GM12892 (cell line): ENCODE data around the gene CCNDBP1.

ENCODE experiments used
- DNase-seq: peaks from one replicate; pipeline ENCODE4 v3.0.0; 2011; ENCODE audit not compliant: insufficient read length
- FAIRE-seq: peaks from 2 replicates; lab custom pipeline; 2011; peaks lifted over from hg19 to GRCh38; lab: Jason Lieb, UNC
- POLR2A ChIP-seq: IDR thresholded peaks from 2 replicates; pipeline ENCODE4 v1.6.1; 2011; ENCODE audit warnings: low read depth, low read length, control low read depth
- POLR2AphosphoS5 ChIP-seq: IDR thresholded peaks from 2 replicates; pipeline ENCODE4 v1.6.1; 2011; ENCODE audit warnings: low read depth, low read length, control low read depth
- TAF1 ChIP-seq: IDR thresholded peaks from 2 replicates; pipeline ENCODE4 v1.6.1; 2011; ENCODE audit warnings: low read depth, mild to moderate bottlenecking, control low read depth, low read length, borderline replicate concordance

The CCNDBP1 gene

DNA sequence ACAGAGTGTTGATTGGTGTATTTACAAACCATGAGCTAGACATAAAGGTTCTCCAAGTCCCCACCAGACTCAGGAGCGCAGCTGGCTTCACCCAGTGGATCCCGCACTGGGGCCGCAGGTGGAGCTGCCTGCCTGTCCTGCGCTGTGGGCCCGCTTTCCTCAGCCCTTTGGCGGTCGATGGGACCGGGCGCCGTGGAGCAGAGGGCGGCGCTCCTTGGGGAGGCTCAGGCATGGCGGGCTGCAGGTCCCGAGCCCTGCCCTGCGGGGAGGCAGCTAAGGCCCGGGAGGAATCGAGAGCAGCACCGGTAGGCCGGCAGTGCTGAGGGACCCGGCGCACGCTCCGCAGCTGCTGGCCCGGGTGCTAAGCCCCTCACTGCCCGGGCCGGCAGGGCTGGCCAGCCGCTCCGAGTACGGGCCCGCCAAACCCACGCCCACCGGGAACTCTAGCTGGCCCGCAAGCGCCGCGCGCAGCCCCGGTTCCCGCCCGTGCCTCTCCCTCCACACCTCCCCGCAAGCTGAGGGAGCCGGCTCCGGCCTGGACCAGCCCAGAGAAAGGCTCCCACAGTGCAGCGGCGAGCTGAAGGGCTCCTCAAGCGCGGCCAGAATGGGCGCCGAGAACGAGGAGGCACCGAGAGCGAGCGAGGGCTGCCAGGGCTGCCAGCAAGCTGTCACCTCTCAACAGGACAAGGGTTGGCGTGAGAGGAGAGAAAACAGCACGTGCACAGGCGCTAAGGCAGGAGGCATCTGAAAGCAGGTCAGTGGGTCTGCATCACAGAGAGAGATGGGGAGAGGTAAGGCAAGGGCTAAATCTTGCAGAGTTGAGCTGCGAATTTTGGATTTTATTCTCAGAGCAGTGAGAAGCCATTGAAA is 41.5 kb downstream of the CCNDBP1 start:
- DNase-seq: no peak
- no peak for FAIRE-seq
- TF ChIP-seq POLR2A (no peak), POLR2AphosphoS5 (no peak), TAF1 (no peak)

DNA sequence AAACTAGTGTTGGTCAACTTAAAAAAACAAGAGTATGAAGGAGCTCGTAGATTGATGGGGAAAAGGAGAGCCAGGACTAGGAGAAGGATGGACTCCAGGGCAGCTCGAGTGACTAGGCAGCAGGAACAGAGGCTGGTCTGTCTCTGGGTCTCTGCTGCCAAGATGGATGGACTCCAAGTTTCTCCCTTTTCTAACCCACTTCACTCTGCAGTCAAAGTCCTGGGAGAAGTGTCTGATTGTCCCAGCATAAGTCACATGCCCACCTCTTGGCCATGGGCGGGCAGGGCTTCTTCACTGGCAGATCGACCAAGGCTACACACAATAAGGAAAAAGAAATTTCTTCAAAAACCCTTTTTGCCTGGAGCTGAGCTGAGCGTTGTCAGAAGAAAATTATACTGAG is 44.8 kb downstream of the CCNDBP1 start:
- TF ChIP-seq POLR2A: no peak
- no peak for TF ChIP-seq TAF1
- no peak for TF ChIP-seq POLR2AphosphoS5
- DNase-seq: no peak
- no peak for FAIRE-seq

DNA sequence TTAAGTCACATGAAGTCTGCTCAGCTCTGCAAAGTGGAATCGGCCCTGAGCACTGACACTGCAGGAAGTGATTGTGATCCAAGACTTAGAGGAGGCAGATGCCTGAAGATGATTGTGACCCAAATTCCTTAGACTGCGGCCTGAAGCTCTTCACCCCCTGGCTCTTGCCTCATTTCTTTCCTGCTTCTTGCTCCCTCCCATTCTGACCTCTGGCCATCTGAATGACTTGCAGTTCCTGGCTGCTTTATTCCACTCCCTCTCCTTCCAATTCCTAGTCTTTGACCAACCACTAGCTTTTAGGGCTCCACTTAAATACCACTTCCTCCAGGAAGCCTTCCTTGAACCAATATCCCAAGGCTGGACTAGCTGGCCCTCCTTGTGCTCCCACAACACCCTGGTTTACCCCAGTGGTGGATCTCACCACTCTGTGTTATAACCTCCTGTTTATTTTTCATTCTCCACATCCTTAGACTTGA is 45.5 kb downstream of the CCNDBP1 start:
- FAIRE-seq: no peak
- TF ChIP-seq POLR2A: no peak
- no peak for TF ChIP-seq TAF1
- no peak for TF ChIP-seq POLR2AphosphoS5
- DNase-seq: no peak

GRCh38 chr15:43232289-43232874 is 47.2 kb downstream of the CCNDBP1 start:
- FAIRE-seq (no peak), DNase-seq (no peak)
- TF ChIP-seq POLR2A (no peak), POLR2AphosphoS5 (no peak), TAF1 (no peak)

- FAIRE-seq (no peak), DNase-seq (no peak)
- TF ChIP-seq POLR2AphosphoS5 (no peak), TAF1 (no peak), POLR2A (no peak)
Measured at GRCh38 chr15:43235536-43235935, 50.3 kb downstream of the CCNDBP1 start.

- FAIRE-seq: no peak
- TF ChIP-seq POLR2A (no peak), TAF1 (no peak), POLR2AphosphoS5 (no peak)
- no peak for DNase-seq
Measured at GRCh38 chr15:43237842-43238470, 52.8 kb downstream of the CCNDBP1 start.

- no peak for TF ChIP-seq POLR2AphosphoS5
- no peak for TF ChIP-seq TAF1
- TF ChIP-seq POLR2A: no peak
- FAIRE-seq (no peak), DNase-seq (no peak)
Measured at GRCh38 chr15:43238671-43239131, 53.5 kb downstream of the CCNDBP1 start.

GRCh38 chr15:43239732-43240491 is 54.7 kb downstream of the CCNDBP1 start:
- no peak for DNase-seq
- TF ChIP-seq POLR2AphosphoS5: no peak
- no peak for TF ChIP-seq POLR2A
- TF ChIP-seq TAF1: no peak
- FAIRE-seq: no peak

GRCh38 chr15:43241100-43241499 is 55.9 kb downstream of the CCNDBP1 start:
- TF ChIP-seq POLR2A (no peak), POLR2AphosphoS5 (no peak), TAF1 (no peak)
- DNase-seq (no peak), FAIRE-seq (no peak)

- FAIRE-seq (no peak), DNase-seq (no peak)
- no peak for TF ChIP-seq POLR2AphosphoS5
- no peak for TF ChIP-seq TAF1
- TF ChIP-seq POLR2A: no peak
Measured at GRCh38 chr15:43242616-43243015, 57.4 kb downstream of the CCNDBP1 start.

GRCh38 chr15:43243020-43243645 is 57.9 kb downstream of the CCNDBP1 start:
- no peak for TF ChIP-seq POLR2A
- FAIRE-seq: no peak

More at GRCh38 chr15:43243020-43243645, 57.9 kb downstream of the CCNDBP1 start:
- DNase-seq: no peak
